Heart left ventricle (tissue), 16 donors: ENCODE data around the gene SYTL2. TPM values are rescaled to one million over a fixed set of nuclear protein-coding genes. Genes with fewer than 3 reads are reported as not detected.

Source experiments
- ATAC-seq, 4 donors: fragments of 200-7000 bp; cut with Tn5 transposase; one replicate each; pipeline ENCODE4 v1.9.1; 2020 to 2022; ENCODE audit warnings: moderate library complexity in 4 of 4, mild to moderate bottlenecking in 3 of 4, moderate number of reproducible peaks in 1 of 4
- DNase-seq, 5 donors: peaks; one replicate each; pipeline ENCODE4 v3.0.0-alpha.2; 2020
- H3K27ac ChIP-seq, 12 donors: fragments of 200-600 bp; sonication (generic) in 4 of 12; one replicate each; pipeline versions ENCODE4 v1.5.0 to v1.8.0; 2016 to 2022; ENCODE audit warnings: mild to moderate bottlenecking in 2 of 12
- H3K27me3 ChIP-seq, 9 donors: fragments of 200-600 bp; sonication (generic) in 2 of 9; one replicate each; pipeline versions ENCODE4 v1.5.1 to v1.8.0; 2016 to 2022; ENCODE audit warnings: mild to moderate bottlenecking in 3 of 9
- H3K36me3 ChIP-seq, 9 donors: fragments of 200-600 bp; sonication (generic) in 2 of 9; one replicate each; pipeline versions ENCODE4 v1.5.0 to v1.8.0; 2018 to 2022; ENCODE audit warnings: mild to moderate bottlenecking in 2 of 9
- H3K4me1 ChIP-seq, 12 donors: fragments of 200-600 bp; sonication (generic) in 4 of 12; one replicate each; pipeline versions ENCODE4 v1.5.0 to v1.8.0; 2016 to 2022; ENCODE audit warnings: mild to moderate bottlenecking in 3 of 12
- H3K4me3 ChIP-seq, 12 donors: fragments of 200-600 bp; sonication (generic) in 4 of 12; one replicate each; pipeline versions ENCODE4 v1.5.0 to v1.8.0; 2017 to 2022; ENCODE audit warnings: mild to moderate bottlenecking in 9 of 12, moderate library complexity in 4 of 12
- H3K9me3 ChIP-seq, 12 donors: fragments of 200-600 bp; sonication (generic) in 4 of 12; one replicate each; pipeline versions ENCODE4 v1.5.0 to v1.8.0; 2016 to 2022; ENCODE audit warnings: mild to moderate bottlenecking in 1 of 12
- CTCF ChIP-seq, 12 donors: fragments of 200-600 bp; sonication (generic) in 4 of 12; IDR thresholded peaks; one replicate each; pipeline versions ENCODE4 v1.5.0 to v1.8.0; 2018 to 2022; ENCODE audit warnings: antibody characterized with exemption in 12 of 12, mild to moderate bottlenecking in 5 of 12
- POLR2A ChIP-seq, 2 donors: fragments of 450-650 bp; IDR thresholded peaks; one replicate each; pipeline ENCODE4 v1.6.1; 2017; ENCODE audit warnings: antibody characterized with exemption in 2 of 2, mild to moderate bottlenecking in 2 of 2, moderate library complexity in 2 of 2
- WGBS, 4 donors: extraction: QIAGEN DNeasy Blood & Tissue Kit in 2 of 4; methylation state at CpG; one replicate each; pipeline versions ENCODE4 v1.1.5 to v1.1.7; 2013 to 2018; 5-methylcytosine and 5-hydroxymethylcytosine counted together
- intact Hi-C, 10 donors: fragments of 100-400 bp; cut with DNase I; formaldehyde crosslinking; loops; one replicate each; pipeline versions ENCODE4 v1.11.1 to v1.14.2; 2022
- polyA plus RNA-seq, 2 donors: library from polyadenylated mRNA; stranded (reverse); fragments of 200-250 nt; gene quantifications; one replicate each; pipeline ENCODE4 v1.2.3, GENCODE V29; 2013
- total RNA-seq, 9 donors: library from RNA; depleted of rRNA in 2 of 9; stranded (reverse); fragments of >200 nt in 2 of 9; fragmentation: NEBNext Ultra II Directional in 3 of 9; extraction: Animal tissue kit (Norgen Biotek cat#: 25700) in 3 of 9; gene quantifications; one replicate each; pipeline versions ENCODE4 v1.1.0 to v1.2.4, GENCODE V29; 2016 to 2023
- donor health status: ischemic (EF 13 %, LVEDD 7.1; RV severe dilation, severe dysfunction).
- donor health status: healthy with polysubstance abuse.
- donor health status: DM: no; HTN: yes; CAD: no.
- donor health status: DM: no; HTN: no; CAD: no.
- donor health status: ischemic (EF 25% LVEDD 6.9; RV normal size, moderate dysfunction).
- donor health status: ischemic (EF 25% LVEDD 5.7; RV mildly dilated, moderate dysfunction).
- donor health status: healthy.
- donor health status: DM: yes; HTN: yes; CAD: no.
- donor health status: ischemic (EF 35%, LVEDD 5.7; RV mildly dilated, moderate dysfunction).
- donor health status: nonischemic (EF 11% LVEDD 7.7; RV severe dilation, severe dysfunction).
- donor health status: DM: yes; HTN: yes; CAD: no.
- donor health status: PGD.
- donor health status: ischemic (EF 29% LVEDD 5.4; RV normal size, mild dysfunction).
- donor health status: nonischemic (EF 23%, LVEDD 6.1; RV moderate dilation, normal function).

SYTL2 gene
- total and polyA plus RNA-seq, 11 donors: 2.2 to 9.5 (median 4.9) TPM

GRCh38 chr11:85748455-85748891 is 62.5 kb downstream of the SYTL2 start:
- Histone ChIP-seq H3K27me3 (no peaks in the 10 kb centered on the region), H3K9me3 (no peaks in the 10 kb centered on the region), H3K27ac (no peak overlapping the region), H3K36me3 (no peaks in the 10 kb centered on the region), H3K4me3 (no peak overlapping the region), H3K4me1 (peaks cover 0 to 45% (median 2%) of the 10 kb centered on the region in 12 donors)
- no peak for TF ChIP-seq POLR2A (IDR thresholded peaks at IDR 0.05)
- TF ChIP-seq CTCF (IDR thresholded peaks at IDR 0.05): no peak
- intact Hi-C loops: no loop called here
- WGBS, 4 donors: 83 to 88% (median 83%) methylated on average over 6 of the region's 6 CpGs
- no peak for DNase-seq
- no peak for ATAC-seq

- H3K4me1 ChIP-seq: peaks cover 0 to 31% (median 2%) of the 10 kb centered on the region in 12 donors
- intact Hi-C loops: no loop called here
- no peak for ATAC-seq
Observed at GRCh38 chr11:85746670-85747069, 64.3 kb downstream of the SYTL2 start.

GRCh38 chr11:85745626-85746025 is 65.3 kb downstream of the SYTL2 start:
- 61 to 79% (median 62%) methylated on average over 3 of the region's 3 CpGs for WGBS, 4 donors
- Histone ChIP-seq H3K4me3 (no peak overlapping the region), H3K36me3 (no peaks in the 10 kb centered on the region), H3K27me3 (no peaks in the 10 kb centered on the region), H3K9me3 (no peaks in the 10 kb centered on the region), H3K4me1 (peaks cover 0 to 30% (median 7%) of the 10 kb centered on the region in 12 donors), H3K27ac (no peak overlapping the region)
- TF ChIP-seq CTCF (IDR thresholded peaks at IDR 0.05) (no peak), POLR2A (IDR thresholded peaks at IDR 0.05) (no peak)
- DNase-seq (no peak), ATAC-seq (no peak)
- intact Hi-C loops: no loop called here

More at GRCh38 chr11:85746670-85747069, 64.3 kb downstream of the SYTL2 start:
- H3K27me3 ChIP-seq: no peaks in the 10 kb centered on the region
- WGBS, 4 donors: 77 to 87% (median 84%) methylated on average over 2 of the region's 2 CpGs
- no peak overlapping the region for H3K27ac ChIP-seq
- TF ChIP-seq CTCF (IDR thresholded peaks at IDR 0.05) (no peak), POLR2A (IDR thresholded peaks at IDR 0.05) (no peak)
- no peaks in the 10 kb centered on the region for H3K36me3 ChIP-seq
- no peaks in the 10 kb centered on the region for H3K9me3 ChIP-seq
- H3K4me3 ChIP-seq: no peak overlapping the region
- DNase-seq: no peak

GRCh38 chr11:85742873-85743275 is 68.1 kb downstream of the SYTL2 start:
- DNase-seq: no peak
- 67 to 85% (median 74%) methylated on average over 1 of the region's 1 CpG for WGBS, 4 donors
- intact Hi-C loops: no loop called here
- no peak for ATAC-seq
- no peak overlapping the region for H3K27ac ChIP-seq
- no peaks in the 10 kb centered on the region for H3K36me3 ChIP-seq
- no peaks in the 10 kb centered on the region for H3K9me3 ChIP-seq
- peaks cover 0 to 22% (median 10%) of the 10 kb centered on the region in 12 donors for H3K4me1 ChIP-seq
- H3K27me3 ChIP-seq: no peaks in the 10 kb centered on the region
- TF ChIP-seq POLR2A (IDR thresholded peaks at IDR 0.05) (no peak), CTCF (IDR thresholded peaks at IDR 0.05) (no peak)
- H3K4me3 ChIP-seq: no peak overlapping the region
